Mesothelial cell of epicardium (in vitro differentiated cells): ENCODE data around the gene CTDSP1. TPM values are rescaled to one million over a fixed set of nuclear protein-coding genes. Genes with fewer than 3 reads are reported as not detected.
A peak's percentile ranks its signal among the peaks of the same experiment; 100 is the strongest.

Experiments used
- DNase-seq, 2 experiments: peaks; one replicate each; pipeline ENCODE4 v3.0.0; 2021; ENCODE audit warnings: low spot score in 2 of 2; ENCODE audit not compliant: unreplicated experiment in 2 of 2
- H3K27ac Mint-ChIP-seq: 2 replicates; pipeline ENCODE4 v1.8.0; 2021; ENCODE audit warnings: mixed read lengths
- H3K27me3 Mint-ChIP-seq: 2 replicates; pipeline ENCODE4 v1.8.0; 2021; ENCODE audit warnings: low read depth, mixed read lengths
- H3K36me3 Mint-ChIP-seq: 2 replicates; pipeline ENCODE4 v1.8.0; 2021; ENCODE audit warnings: mixed read lengths
- H3K4me1 Mint-ChIP-seq: 2 replicates; pipeline ENCODE4 v1.8.0; 2021; ENCODE audit warnings: mixed read lengths
- H3K4me3 Mint-ChIP-seq: 2 replicates; pipeline ENCODE4 v1.8.0; 2021; ENCODE audit warnings: mild to moderate bottlenecking, moderate library complexity, mixed read lengths
- H3K9me3 Mint-ChIP-seq: 2 replicates; pipeline ENCODE4 v1.8.0; 2021; ENCODE audit warnings: mixed read lengths
- CTCF ChIP-seq: fragments of 200-600 bp; sonication (generic); IDR thresholded peaks from one replicate; pipeline ENCODE4 v1.5.0; 2021; ENCODE audit warnings: antibody characterized with exemption; ENCODE audit not compliant: unreplicated experiment
- total RNA-seq: library from RNA; stranded (reverse); gene quantifications from 3 replicates; pipeline ENCODE4 v1.2.1, GENCODE V29; 2021

The CTDSP1 gene
- total RNA-seq, 1 donor from 2014 or later: 134 TPM

- DNase-seq: no peak
- H3K4me3 Mint-ChIP-seq: no peak overlapping the region
- TF ChIP-seq CTCF: no peak
- peaks cover 5% of the 10 kb centered on the region for H3K4me1 Mint-ChIP-seq
- H3K36me3 Mint-ChIP-seq: no peaks in the 10 kb centered on the region
- H3K27ac Mint-ChIP-seq: no peak overlapping the region
- peaks cover 10% of the 10 kb centered on the region for H3K27me3 Mint-ChIP-seq
- no peaks in the 10 kb centered on the region for H3K9me3 Mint-ChIP-seq
Measured at GRCh38 chr2:218384975-218385374, 14.7 kb upstream of the CTDSP1 start.

GRCh38 chr2:218386505-218387368 lies 12.9 kb upstream of the CTDSP1 start:
- peak overlapping the region; percentile 93 for H3K27ac Mint-ChIP-seq
- H3K36me3 Mint-ChIP-seq: no peaks in the 10 kb centered on the region
- TF ChIP-seq CTCF: no peak

GRCh38 chr2:218387369-218388194 lies 12.1 kb upstream of the CTDSP1 start:
- Mint-ChIP-seq H3K4me1 (peaks cover 5% of the 10 kb centered on the region), H3K4me3 (peak overlapping the region; percentile 62), H3K27ac (peak overlapping the region; percentile 93), H3K27me3 (peaks cover 7% of the 10 kb centered on the region), H3K36me3 (no peaks in the 10 kb centered on the region), H3K9me3 (no peaks in the 10 kb centered on the region)
- no peak for TF ChIP-seq CTCF
- DNase-seq: peak in 1 of 2 experiments; percentile 71

More at GRCh38 chr2:218386505-218387368, 12.9 kb upstream of the CTDSP1 start:
- no peak for DNase-seq
- no peaks in the 10 kb centered on the region for H3K9me3 Mint-ChIP-seq
- H3K4me1 Mint-ChIP-seq: peaks cover 5% of the 10 kb centered on the region
- H3K27me3 Mint-ChIP-seq: peaks cover 7% of the 10 kb centered on the region
- peak overlapping the region; percentile 62 for H3K4me3 Mint-ChIP-seq

GRCh38 chr2:218389333-218390150 lies 10.1 kb upstream of the CTDSP1 start:
- no peak overlapping the region for H3K27ac Mint-ChIP-seq
- H3K4me1 Mint-ChIP-seq: peaks cover 5% of the 10 kb centered on the region
- no peak for TF ChIP-seq CTCF
- H3K27me3 Mint-ChIP-seq: peaks cover 5% of the 10 kb centered on the region
- H3K9me3 Mint-ChIP-seq: no peaks in the 10 kb centered on the region
- no peak overlapping the region for H3K4me3 Mint-ChIP-seq
- no peaks in the 10 kb centered on the region for H3K36me3 Mint-ChIP-seq
- no peak for DNase-seq

GRCh38 chr2:218391202-218391601 lies 8.5 kb upstream of the CTDSP1 start:
- no peaks in the 10 kb centered on the region for H3K36me3 Mint-ChIP-seq
- no peaks in the 10 kb centered on the region for H3K9me3 Mint-ChIP-seq
- no peak overlapping the region for H3K27ac Mint-ChIP-seq
- peaks cover 5% of the 10 kb centered on the region for H3K27me3 Mint-ChIP-seq
- no peak overlapping the region for H3K4me3 Mint-ChIP-seq
- H3K4me1 Mint-ChIP-seq: peaks cover 11% of the 10 kb centered on the region
- TF ChIP-seq CTCF: no peak
- DNase-seq: no peak
